ENCODE results near the gene OPCML. TPM values are rescaled to one million over a fixed set of nuclear protein-coding genes. Genes with fewer than 3 reads are reported as not detected.

Gene OPCML
- total RNA-seq, 3 donors from 2014 or later (not counting 1 experiment from before 2014, with no cell fraction given), result not detected

GRCh38 chr11:132969892-132970291 is 562.4 kb downstream of the OPCML start:
- WGBS (ENCODE audit: insufficient coverage), result 84% methylated on average over 2 of the region's 4 CpGs
- H3K27ac ChIP-seq (ENCODE audit: low read length), result no peak overlapping the region
- no peak for TF ChIP-seq CTCF (IDR thresholded peaks at IDR 0.05)

GRCh38 chr11:132962041-132962440 is 570.3 kb downstream of the OPCML start:
- no peaks in the 10 kb centered on the region for H3K27me3 ChIP-seq (ENCODE audit: control insufficient read depth, insufficient read depth, low read length)
- intact Hi-C loops (cut with micrococcal nuclease), result no loop called here
- no peak for ATAC-seq

More at GRCh38 chr11:132969892-132970291, 562.4 kb downstream of the OPCML start:
- Histone ChIP-seq H3K4me3 (ENCODE audit: low read length) (no peak overlapping the region), H3K27me3 (ENCODE audit: control insufficient read depth, insufficient read depth, low read length) (no peaks in the 10 kb centered on the region), H3K4me1 (ENCODE audit: control insufficient read depth, insufficient read depth, low read length) (no peaks in the 10 kb centered on the region), H3K9me3 (ENCODE audit: control insufficient read depth, insufficient read depth, low read length) (no peaks in the 10 kb centered on the region), H3K36me3 (ENCODE audit: control insufficient read depth, insufficient read depth, low read length) (no peaks in the 10 kb centered on the region)
- no peak overlapping the region for H3K27ac Mint-ChIP-seq
- no peaks in the 10 kb centered on the region for H3K27me3 Mint-ChIP-seq (ENCODE audit: low read depth in 2 of 2)
- no peaks in the 10 kb centered on the region for H3K36me3 Mint-ChIP-seq
- no peak for ATAC-seq
- H3K9me3 Mint-ChIP-seq, result peaks cover 6 to 9% of the 10 kb centered on the region in 2 donors
- H3K4me1 Mint-ChIP-seq, result no peaks in the 10 kb centered on the region
- DNase-seq, result no peak
- intact Hi-C loops (cut with micrococcal nuclease), result no loop called here
- H3K4me3 Mint-ChIP-seq, result no peak overlapping the region

GRCh38 chr11:132961453-132961852 is 570.8 kb downstream of the OPCML start:
- TF ChIP-seq CTCF (IDR thresholded peaks at IDR 0.05), result no peak
- intact Hi-C loops (cut with micrococcal nuclease), result no loop called here
- Histone ChIP-seq H3K27me3 (ENCODE audit: control insufficient read depth, insufficient read depth, low read length) (no peaks in the 10 kb centered on the region), H3K36me3 (ENCODE audit: control insufficient read depth, insufficient read depth, low read length) (no peaks in the 10 kb centered on the region), H3K27ac (ENCODE audit: low read length) (no peak overlapping the region), H3K9me3 (ENCODE audit: control insufficient read depth, insufficient read depth, low read length) (no peaks in the 10 kb centered on the region), H3K4me3 (ENCODE audit: low read length) (no peak overlapping the region), H3K4me1 (ENCODE audit: control insufficient read depth, insufficient read depth, low read length) (no peaks in the 10 kb centered on the region)
- Mint-ChIP-seq H3K27me3 (ENCODE audit: low read depth in 2 of 2) (no peaks in the 10 kb centered on the region), H3K9me3 (peaks cover 0 to 2% of the 10 kb centered on the region in 2 donors), H3K27ac (no peak overlapping the region), H3K4me3 (no peak overlapping the region), H3K36me3 (no peaks in the 10 kb centered on the region), H3K4me1 (no peaks in the 10 kb centered on the region)
- DNase-seq (no peak), ATAC-seq (no peak)
- WGBS (ENCODE audit: insufficient coverage), result 85% methylated on average over 5 of the region's 5 CpGs

More at GRCh38 chr11:132962041-132962440, 570.3 kb downstream of the OPCML start:
- Mint-ChIP-seq H3K4me3 (no peak overlapping the region), H3K36me3 (no peaks in the 10 kb centered on the region), H3K9me3 (peaks cover 0 to 2% of the 10 kb centered on the region in 2 donors), H3K4me1 (no peaks in the 10 kb centered on the region), H3K27me3 (ENCODE audit: low read depth in 2 of 2) (no peaks in the 10 kb centered on the region), H3K27ac (no peak overlapping the region)
- Histone ChIP-seq H3K9me3 (ENCODE audit: control insufficient read depth, insufficient read depth, low read length) (no peaks in the 10 kb centered on the region), H3K27ac (ENCODE audit: low read length) (no peak overlapping the region), H3K4me3 (ENCODE audit: low read length) (no peak overlapping the region), H3K36me3 (ENCODE audit: control insufficient read depth, insufficient read depth, low read length) (no peaks in the 10 kb centered on the region), H3K4me1 (ENCODE audit: control insufficient read depth, insufficient read depth, low read length) (no peaks in the 10 kb centered on the region)
- WGBS (ENCODE audit: insufficient coverage), result 68% methylated on average over 6 of the region's 6 CpGs
- no peak for TF ChIP-seq CTCF (IDR thresholded peaks at IDR 0.05)
- no peak for DNase-seq

All from natural killer cell (primary cell).